ENCODE data around the gene EFNA5. TPM values are rescaled to one million over a fixed set of nuclear protein-coding genes. Genes with fewer than 3 reads are reported as not detected.

The EFNA5 gene
- total RNA-seq, 1 donor from 2014 or later: 40.9 TPM

GRCh38 chr5:107431536-107431935 lies 239.2 kb downstream of the EFNA5 start:
- no peak for DNase-seq (ENCODE audit: low spot score)
- intact Hi-C loops (cut with DNase I): no loop called here

DNA sequence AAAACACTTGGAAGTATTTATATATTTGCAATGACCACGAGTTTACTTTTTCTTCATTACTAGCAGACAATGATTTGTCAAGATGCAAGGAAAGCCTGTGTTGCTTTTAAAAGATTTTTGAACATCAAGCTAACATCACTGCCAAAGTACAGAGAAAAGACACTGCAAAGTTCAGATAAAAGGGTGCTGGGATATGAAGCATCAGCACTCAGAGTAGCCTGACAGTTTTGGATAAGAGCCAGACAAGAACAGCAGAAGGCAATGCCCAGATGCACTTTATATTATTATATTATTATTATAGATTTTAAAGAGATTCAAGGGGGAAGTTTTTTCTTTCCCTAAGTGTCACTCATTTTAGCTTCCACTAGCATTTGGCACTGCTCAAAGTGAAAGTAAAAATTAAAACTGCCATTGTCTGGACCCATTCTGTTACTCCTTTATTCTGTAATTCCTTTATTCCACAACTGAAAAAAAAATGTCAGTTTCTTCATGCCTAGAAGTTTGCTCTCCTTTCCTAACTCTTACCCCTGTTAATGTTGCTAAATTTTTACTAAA lies 240.6 kb downstream of the EFNA5 start:
- intact Hi-C loops (cut with DNase I): no loop called here
- DNase-seq (ENCODE audit: low spot score): no peak

- no peak for DNase-seq (ENCODE audit: low spot score)
- intact Hi-C loops (cut with DNase I): no loop called here
Measured at GRCh38 chr5:107428303-107428813, 242.4 kb downstream of the EFNA5 start.

DNA sequence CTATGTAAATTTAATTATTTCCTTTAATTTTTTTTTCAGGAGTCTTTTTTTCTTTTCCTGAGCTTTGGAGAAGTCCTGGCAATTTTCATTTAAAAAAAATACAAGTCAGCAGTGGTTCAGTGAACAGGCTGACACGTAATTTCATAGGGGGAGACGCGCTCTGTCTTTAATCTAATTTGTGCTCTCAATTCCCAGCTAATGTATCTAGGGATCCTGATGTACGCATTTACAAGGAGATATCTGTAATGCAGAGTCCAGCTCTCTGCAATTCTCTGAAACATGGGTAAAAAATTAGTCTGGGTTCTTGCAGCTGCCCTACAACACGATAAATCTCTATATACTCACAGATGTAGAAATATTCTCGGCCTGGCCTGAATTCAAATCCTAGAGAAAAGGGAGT lies 243.9 kb downstream of the EFNA5 start:
- intact Hi-C loops (cut with DNase I): no loop called here

GRCh38 chr5:107426209-107426608 lies 244.5 kb downstream of the EFNA5 start:
- no peak for DNase-seq (ENCODE audit: low spot score)
- intact Hi-C loops (cut with DNase I): no loop called here

More for the DNA sequence above, 243.9 kb downstream of the EFNA5 start:
- no peak for DNase-seq (ENCODE audit: low spot score)

GRCh38 chr5:107425541-107426031 lies 245.2 kb downstream of the EFNA5 start:
- intact Hi-C loops (cut with DNase I): no loop called here
- no peak for DNase-seq (ENCODE audit: low spot score)

DNA sequence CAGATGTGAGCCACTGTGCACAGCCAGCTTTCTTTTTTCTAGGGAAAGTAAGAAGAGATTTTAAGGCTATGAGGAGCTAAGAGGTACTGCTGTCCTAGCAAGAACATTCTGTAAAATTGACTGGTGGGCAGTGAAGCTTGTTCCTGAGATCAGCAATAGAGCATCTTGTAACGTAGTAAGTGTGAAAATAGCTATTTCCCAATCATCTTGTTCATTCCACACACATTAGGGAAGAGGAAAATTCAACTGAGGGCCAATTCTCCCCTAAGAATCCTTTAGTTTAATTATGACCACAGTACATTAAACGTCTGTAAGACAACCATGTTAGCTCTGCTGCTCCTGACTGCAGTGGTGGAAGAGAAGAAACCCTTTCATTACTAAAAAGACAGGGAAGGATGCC lies 246.2 kb downstream of the EFNA5 start:
- intact Hi-C loops (cut with DNase I): no loop called here
- no peak for DNase-seq (ENCODE audit: low spot score)

DNA sequence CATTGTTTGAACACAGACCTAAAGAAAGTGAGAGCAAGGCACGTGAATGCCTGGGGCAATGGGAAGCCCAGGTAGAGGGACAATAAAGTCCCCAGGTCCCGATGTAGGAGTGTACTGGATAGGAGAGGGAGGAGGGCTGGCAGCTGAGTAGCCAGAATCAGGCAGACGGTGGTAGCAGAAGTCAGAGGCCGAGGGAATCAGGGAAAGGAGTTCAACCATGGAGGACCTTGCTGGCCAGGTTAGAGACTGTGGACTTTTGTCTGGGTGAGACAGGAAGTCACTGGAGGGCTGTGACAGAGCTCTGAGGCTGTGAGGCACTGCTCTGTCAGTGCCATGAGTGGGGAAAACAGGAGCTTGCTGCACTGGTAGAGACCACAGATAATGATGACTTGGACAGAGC lies 248.2 kb downstream of the EFNA5 start:
- DNase-seq (ENCODE audit: low spot score): no peak
- intact Hi-C loops (cut with DNase I): no loop called here

DNA sequence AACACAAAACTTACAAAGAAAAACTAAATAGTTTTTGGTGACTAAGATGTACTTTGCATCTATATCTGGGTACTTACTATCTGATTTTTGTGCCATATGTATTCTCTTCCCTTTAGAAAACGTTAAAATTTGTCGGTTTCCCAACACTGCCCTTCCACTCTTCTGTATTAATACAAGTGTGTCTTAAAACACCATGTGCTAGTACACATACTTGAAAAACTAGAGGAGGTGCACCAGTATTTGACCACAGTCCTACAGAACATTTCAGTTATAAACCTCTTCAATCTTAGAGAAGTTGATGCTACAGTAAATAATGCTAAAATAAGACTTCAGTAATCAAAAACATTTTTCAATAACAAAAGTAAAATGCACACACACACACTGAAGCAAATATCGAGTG lies 251.2 kb downstream of the EFNA5 start:
- DNase-seq (ENCODE audit: low spot score): no peak
- intact Hi-C loops (cut with DNase I): loop anchor here (10.0 kb wide), 1 partner anchor 115 kb away; no protein-coding TSS in a partner anchor

DNA sequence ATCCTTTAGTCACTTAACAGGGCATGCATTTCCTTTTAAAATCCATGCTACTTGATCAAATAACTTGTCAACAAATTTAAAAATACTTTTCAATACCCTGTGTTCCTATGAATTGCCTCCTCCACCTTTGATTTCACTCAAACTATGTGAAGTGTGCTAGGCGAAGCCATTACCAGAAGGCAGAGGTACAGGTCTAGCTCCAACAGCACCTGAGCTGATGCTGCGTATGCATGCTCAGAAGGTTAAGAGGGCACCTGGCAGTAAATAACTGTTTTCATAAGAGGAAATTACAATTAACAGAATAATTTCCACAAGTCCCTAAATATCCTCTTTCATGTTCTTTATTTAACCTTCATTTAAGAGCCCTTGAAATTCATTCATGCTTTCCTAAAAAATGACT lies 251.8 kb downstream of the EFNA5 start:
- no peak for DNase-seq (ENCODE audit: low spot score)
- intact Hi-C loops (cut with DNase I): loop anchor here (10.0 kb wide), 1 partner anchor 116 kb away; no protein-coding TSS in a partner anchor

DNA sequence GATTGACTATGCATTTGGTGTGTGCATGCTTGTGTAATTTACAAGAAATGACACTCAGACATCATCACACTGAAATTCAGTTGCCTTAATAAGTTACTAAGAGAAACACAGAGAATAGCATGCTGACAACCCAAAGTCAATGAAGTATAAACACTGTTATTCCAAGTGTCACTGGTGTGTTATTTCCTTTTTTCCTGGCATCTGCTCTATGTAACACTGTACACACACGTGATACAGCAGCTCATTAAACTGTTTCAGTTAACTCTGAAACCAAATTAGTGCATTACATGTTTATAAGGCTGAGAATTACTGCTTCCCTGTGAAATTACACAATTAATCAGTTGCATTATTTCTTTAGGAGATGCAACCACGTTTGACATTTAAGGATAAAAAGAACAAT lies 252.7 kb downstream of the EFNA5 start:
- DNase-seq (ENCODE audit: low spot score): no peak
- intact Hi-C loops (cut with DNase I): loop anchor here (10.0 kb wide), 1 partner anchor 117 kb away; no protein-coding TSS in a partner anchor

- intact Hi-C loops (cut with DNase I): loop anchor here (10.0 kb wide), 1 partner anchor 119 kb away; no protein-coding TSS in a partner anchor
- no peak for DNase-seq (ENCODE audit: low spot score)
Measured at GRCh38 chr5:107415762-107416161, 255.0 kb downstream of the EFNA5 start.

- intact Hi-C loops (cut with DNase I): loop anchor here (10.0 kb wide), 1 partner anchor 120 kb away; no protein-coding TSS in a partner anchor
- no peak for DNase-seq (ENCODE audit: low spot score)
Measured at GRCh38 chr5:107414802-107415201, 255.9 kb downstream of the EFNA5 start.

GRCh38 chr5:107413754-107414153 lies 257.0 kb downstream of the EFNA5 start:
- no peak for DNase-seq (ENCODE audit: low spot score)
- intact Hi-C loops (cut with DNase I): loop anchor here (10.0 kb wide), 1 partner anchor 121 kb away; no protein-coding TSS in a partner anchor

DNA sequence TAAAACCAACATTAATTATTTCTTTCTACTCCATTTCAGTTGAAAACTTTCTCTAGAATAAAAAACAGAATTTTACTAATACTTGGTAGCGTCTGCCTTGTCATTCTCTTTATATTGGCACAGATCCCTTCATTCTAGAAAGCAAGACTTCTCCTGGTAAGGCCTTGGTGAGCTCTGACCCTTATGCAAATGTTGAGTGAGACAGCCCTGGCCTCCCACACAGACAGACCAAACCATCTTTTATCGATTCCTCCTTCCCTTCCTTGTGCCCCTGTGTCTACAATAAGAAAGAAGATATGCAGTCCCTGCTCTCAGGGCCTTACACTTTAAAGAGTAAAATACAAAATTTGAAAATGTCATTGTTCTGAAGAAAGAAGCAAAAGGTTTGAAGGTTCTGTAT lies 262.2 kb downstream of the EFNA5 start:
- intact Hi-C loops (cut with DNase I): no loop called here
- DNase-seq (ENCODE audit: low spot score): no peak

DNA sequence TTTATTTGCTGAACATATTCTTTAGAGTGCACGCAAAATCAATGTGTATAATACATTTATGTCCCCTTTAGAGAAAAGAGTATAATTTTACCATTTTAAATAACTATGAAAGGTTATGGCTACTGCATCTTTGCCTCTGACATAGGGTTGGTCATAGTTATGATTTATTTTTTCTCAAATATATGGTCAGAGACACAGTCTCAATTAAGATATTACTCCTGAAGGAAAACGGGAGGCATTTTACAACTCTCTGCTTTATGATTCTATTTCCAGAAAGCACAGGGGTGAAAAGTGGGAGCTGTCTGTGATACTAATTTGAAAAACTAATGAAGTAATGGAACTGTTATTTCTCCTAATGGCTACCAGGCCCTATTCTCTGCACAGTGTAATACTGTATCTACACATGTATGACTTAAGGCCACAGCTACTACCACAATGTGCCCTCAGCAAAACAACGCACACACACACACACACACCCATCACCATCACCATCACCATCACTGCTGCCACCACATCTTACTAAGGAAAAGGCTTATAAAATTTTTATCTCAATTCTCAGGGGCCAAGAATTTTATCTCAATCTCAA lies 262.9 kb downstream of the EFNA5 start:
- intact Hi-C loops (cut with DNase I): no loop called here
- DNase-seq (ENCODE audit: low spot score): no peak

- no peak for DNase-seq (ENCODE audit: low spot score)
- intact Hi-C loops (cut with DNase I): loop anchor here (5.0 kb wide), 2 partner anchors 73 to 268 kb away; partner anchors contain the start of gene EFNA5
Measured at GRCh38 chr5:107404595-107405374, 266.0 kb downstream of the EFNA5 start.

- intact Hi-C loops (cut with DNase I): loop anchor here (5.0 kb wide), 2 partner anchors 74 to 269 kb away; partner anchors contain the start of gene EFNA5
- no peak for DNase-seq (ENCODE audit: low spot score)
Measured at GRCh38 chr5:107403228-107403953, 267.3 kb downstream of the EFNA5 start.

GRCh38 chr5:107402434-107403227 lies 268.1 kb downstream of the EFNA5 start:
- no peak for DNase-seq (ENCODE audit: low spot score)
- intact Hi-C loops (cut with DNase I): loop anchor here (5.0 kb wide), 2 partner anchors 75 to 270 kb away; partner anchors contain the start of gene EFNA5

Data from cardiac septum (tissue), 1 donor.